Coronary artery (tissue), 2 donors: ENCODE results near the gene MMP23B.

Source experiments
- DNase-seq: peaks from one replicate; pipeline ENCODE4 v3.0.0-alpha.2; 2017; ENCODE audit warnings: low spot score
- H3K27ac ChIP-seq, 2 donors: fragments of 200-600 bp; sonication (generic); one replicate each; pipeline ENCODE4 v1.5.1; 2016 to 2019
- H3K4me3 ChIP-seq: fragments of 200-600 bp; sonication (generic); 2 replicates; pipeline ENCODE4 v1.5.1; 2016; ENCODE audit warnings: mild to moderate bottlenecking, moderate library complexity
- CTCF ChIP-seq: fragments of 200-600 bp; sonication (generic); IDR thresholded peaks from one replicate; pipeline ENCODE4 v1.5.1; 2019; ENCODE audit warnings: antibody characterized with exemption

Gene MMP23B

DNA sequence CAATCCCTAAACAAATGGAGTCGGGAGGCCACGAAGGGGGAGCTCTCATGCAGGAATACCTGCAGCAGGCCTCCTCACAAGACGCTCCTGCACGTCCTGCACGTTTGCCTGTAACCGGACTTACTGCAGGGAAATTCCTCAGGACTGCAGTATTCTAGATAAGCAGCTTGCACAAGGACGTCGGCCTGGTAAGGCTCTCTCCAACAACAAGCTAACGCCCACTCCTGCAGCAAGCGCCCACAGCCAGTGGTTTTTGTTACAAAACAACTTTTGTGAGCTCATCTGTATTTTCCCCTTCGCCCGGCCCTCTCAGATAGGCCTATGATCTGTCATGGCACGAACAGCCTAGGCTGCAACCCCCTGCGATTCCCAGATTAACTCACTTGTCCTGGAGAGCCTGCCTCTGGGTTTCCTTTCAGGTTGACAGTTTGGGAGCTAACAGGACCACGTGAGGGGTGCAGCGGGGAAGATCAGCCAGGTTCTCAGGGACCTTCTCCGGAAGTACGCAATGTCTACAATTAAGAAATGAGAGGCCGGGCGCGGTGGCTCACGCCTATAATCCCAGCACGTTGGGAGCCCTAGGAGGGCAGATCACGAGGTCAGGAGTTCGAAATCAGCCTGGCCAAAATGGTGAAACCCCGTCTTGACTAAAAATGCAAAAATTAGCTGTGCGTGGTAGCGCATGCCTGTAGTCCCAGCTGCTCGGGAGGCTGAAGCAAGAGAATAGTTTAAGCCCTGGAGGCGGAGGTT, 17.6 kb upstream of the MMP23B start:
- DNase-seq: no peak
- Histone ChIP-seq H3K27ac (peak overlapping the region in 1 of 2 donors; percentile 95), H3K4me3 (peak overlapping the region; percentile 97)
- no peak for TF ChIP-seq CTCF

DNA sequence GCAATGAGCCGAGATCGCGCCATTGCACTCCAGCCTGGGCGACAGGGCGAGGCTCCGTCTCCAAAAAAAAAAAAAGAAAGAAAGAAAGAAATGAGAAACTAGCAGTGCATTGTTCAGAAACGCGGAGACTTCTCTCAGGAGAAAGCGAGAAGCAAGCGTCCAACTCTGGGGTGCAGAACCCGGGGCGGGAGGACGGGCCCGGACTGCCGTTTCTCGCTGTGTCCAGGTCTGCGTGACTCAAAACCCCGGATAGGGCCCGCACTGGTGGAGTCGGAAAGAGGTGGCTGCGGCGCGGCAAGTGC, 17.1 kb upstream of the MMP23B start:
- TF ChIP-seq CTCF: no peak
- DNase-seq: no peak
- Histone ChIP-seq H3K4me3 (peak overlapping the region; percentile 97), H3K27ac (peak overlapping the region; percentile 95 to 100)

DNA sequence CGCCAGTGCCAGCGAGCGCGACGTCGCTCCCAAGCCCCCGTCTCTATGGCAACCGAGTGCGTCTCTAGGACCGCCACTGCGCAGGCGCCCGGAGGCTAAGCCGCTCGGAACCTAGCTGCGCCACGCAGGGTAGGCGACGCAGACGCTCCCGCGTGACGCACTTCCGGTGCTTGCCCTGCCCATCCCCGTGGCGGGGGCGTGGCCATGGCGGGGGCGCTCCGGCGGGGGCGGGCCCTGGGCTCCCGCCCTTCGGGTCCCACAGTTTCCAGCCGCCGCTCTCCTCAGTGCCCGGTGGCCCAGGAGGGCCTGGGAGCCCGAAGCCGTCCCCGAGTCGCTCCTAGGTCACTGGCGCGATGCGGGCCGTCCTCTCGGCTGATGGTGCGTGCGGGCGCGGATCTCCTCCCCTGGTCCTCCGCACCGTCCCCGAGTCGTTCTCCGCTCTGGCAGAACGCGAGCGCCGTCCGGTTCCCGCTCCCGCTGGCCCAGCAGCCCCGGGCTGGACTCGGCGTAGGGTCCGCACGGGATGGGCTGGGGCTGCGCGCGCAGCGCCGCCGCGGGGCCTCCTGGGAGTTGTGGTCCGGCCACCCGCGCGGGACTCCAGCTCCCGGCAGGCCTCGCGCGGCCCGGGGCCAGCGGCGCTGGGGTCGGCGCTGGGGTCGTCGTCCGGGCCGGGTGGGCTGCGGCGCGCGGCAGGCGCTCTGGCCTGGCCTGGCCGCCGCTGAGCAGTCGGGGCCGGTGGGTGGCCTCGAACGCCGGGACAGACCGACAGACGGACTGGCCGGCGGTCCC, 16.5 kb upstream of the MMP23B start, which contains the start of gene MIB2:
Gene MIB2, plus strand, starts transcription at position 245 of the 789 bp plus-strand sequence. CDS start 7,953 bp downstream, outside the sequence.
- H3K27ac ChIP-seq: peak within 1 kb of the TSS; percentile 95 to 100
- peak; percentile 97 for DNase-seq
- TF ChIP-seq CTCF: no peak
- peak within 1 kb of the TSS; percentile 97 for H3K4me3 ChIP-seq

- H3K4me3 ChIP-seq: peak overlapping the region; percentile 97
- H3K27ac ChIP-seq: peak overlapping the region; percentile 95 to 100
- no peak for DNase-seq
- no peak for TF ChIP-seq CTCF
Observed at GRCh38 chr1:1616045-1616790, 15.8 kb upstream of the MMP23B start.

- DNase-seq: no peak
- peak overlapping the region; percentile 97 for H3K4me3 ChIP-seq
- no peak overlapping the region for H3K27ac ChIP-seq
- no peak for TF ChIP-seq CTCF
Observed at GRCh38 chr1:1616838-1617237, 15.1 kb upstream of the MMP23B start.

GRCh38 chr1:1617516-1617915, 14.5 kb upstream of the MMP23B start:
- Histone ChIP-seq H3K4me3 (no peak overlapping the region), H3K27ac (no peak overlapping the region)
- no peak for DNase-seq
- no peak for TF ChIP-seq CTCF
